HG03139 (cell line): Measurements from ENCODE around the gene SLC6A1.

ENCODE experiments used
- ATAC-seq: cut with Tn5 transposase; IDR thresholded peaks from one replicate; pipeline ENCODE4 v1.9.1; 2021; ENCODE audit not compliant: unreplicated experiment

Gene SLC6A1

DNA sequence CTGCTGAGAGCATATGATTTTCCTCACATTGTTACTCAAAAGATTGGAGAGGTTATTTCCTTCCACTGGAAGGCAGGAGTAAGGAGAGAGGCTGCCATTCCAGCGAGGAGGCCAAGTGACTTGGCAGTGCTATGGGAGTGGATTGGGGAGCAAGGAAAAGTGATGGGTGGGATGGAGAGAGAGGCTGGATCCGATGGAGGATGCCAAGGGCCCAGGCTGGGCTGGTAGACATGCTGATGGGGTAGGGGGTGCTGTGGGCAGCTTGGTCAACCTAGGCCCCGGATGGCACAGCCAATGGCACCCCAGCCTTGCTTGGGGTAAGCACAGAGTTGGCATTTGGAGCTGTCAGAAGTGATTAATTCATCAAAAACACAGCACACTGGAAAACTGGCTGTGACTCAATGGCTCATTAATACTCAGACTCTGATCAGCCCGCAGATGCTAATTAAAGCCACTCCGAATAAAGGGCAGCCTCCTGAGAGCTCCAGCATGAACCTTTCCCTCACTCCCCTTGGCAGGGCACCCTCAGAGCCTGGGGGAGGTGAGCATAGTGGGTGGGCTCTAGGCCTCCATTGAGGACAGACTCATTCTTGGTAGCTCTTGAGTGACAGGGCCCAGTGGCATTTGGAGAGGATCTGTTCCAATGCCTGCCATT, 22.1 kb upstream of the SLC6A1 start:
- ATAC-seq = no peak

DNA sequence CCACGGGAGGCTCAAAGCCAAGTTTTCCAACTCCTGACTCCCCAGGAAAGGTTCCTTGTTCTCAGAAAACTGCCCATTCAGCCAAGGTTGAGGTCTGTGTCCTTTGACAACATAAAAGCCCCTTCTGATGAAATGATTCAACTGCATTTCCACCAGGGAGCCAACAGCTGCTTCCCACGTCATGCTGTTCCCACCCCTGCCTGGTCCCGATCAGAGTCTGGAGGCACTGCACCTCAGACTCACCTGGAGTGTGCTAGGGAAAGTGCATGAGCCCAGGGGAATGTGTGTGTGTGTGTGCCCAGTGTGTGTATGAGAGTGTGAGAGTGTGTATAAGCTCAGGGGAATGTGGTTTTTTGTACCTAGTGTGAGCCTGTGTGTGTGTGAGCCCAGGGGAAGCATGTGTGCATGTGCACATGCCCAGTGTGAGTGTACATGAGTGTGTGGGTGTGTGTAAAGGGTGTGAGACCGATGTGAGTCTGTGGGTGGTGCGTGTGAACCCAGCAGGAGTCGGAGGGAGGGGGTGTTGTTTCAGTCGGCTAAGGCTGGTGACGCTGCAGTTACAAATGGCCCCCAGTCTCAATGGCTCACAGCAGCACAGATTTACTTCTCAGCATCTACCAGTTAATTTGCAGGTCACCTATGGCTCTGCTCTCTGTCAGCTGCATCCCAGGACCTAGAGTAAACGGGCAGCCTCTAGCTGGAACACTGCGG, 20.3 kb upstream of the SLC6A1 start:
- ATAC-seq = no peak

DNA sequence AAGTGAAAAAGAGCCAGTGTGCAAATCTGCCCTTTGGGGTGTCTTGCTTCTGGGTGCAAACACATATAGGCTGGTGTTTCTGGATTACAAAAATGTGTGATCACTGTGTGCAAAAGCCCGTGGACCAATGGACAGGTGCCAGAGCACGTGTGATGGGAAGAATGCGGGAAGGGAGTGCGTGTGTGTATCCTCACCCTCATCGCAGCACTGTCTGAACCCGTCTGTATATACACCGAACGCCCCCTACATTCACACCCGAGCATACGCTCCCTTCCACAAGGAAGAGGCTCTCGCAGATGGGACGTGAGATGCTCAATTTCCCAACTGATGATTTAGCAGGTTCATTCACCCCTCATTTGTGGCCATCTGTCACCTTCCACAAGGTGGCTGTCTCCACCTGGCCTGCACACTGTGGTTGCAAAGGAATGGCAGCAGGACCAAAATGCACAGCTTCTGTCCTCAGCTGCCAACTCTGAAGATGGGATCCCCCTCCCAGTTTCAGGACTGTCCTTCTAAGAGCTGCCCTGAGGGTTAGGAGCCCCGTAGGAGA, 19.4 kb upstream of the SLC6A1 start:
- ATAC-seq = no peak

DNA sequence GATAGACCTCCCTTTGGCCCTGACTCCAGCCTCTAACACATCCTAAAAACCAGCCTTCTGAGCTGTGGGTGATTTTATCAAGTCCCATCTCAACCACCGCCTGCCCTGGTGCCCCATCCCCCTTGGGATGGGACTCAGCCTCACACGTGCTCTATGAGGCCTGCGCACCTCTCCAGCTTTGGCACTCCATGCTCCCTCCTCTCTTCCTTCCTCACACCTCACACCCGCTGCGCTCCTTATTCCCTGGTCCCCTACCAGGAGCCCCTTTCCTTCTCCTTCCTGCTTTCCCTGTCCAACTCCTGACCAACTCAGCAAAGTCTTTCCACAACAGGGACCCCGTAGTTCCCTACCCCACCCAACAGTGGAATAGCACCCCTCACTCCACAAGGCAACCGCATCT, 18.4 kb upstream of the SLC6A1 start:
- ATAC-seq = no peak

DNA sequence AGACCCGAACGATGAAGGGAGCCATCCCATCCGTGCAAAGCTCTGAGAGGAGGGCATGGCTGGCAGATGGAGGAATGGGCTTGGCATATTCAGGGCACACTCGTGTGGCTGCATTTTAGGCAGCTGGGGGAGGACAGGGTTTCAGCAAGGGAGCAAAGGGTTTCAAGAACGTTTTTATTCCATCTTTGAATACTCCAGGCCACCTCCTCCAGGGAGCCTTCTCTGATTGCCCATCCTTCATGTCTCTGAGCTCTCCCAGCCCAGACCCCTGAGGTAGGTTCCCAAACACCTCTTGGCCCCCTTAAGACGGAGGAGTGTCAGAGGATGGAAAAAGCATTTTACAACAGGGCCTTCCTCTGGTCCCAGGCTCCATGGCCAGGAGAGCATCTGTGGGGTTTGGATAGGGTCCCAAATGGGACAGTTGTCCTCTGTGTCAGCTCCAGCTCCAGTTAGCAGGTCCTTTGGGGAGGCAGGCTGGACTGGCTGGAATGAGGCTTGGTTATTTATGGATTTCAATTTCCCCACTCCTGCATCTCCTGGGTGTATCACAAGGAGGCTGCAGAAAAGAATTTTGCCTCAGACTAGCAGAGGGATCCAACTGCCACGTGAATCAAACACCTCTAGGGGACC, 17.7 kb upstream of the SLC6A1 start:
- ATAC-seq = no peak

DNA sequence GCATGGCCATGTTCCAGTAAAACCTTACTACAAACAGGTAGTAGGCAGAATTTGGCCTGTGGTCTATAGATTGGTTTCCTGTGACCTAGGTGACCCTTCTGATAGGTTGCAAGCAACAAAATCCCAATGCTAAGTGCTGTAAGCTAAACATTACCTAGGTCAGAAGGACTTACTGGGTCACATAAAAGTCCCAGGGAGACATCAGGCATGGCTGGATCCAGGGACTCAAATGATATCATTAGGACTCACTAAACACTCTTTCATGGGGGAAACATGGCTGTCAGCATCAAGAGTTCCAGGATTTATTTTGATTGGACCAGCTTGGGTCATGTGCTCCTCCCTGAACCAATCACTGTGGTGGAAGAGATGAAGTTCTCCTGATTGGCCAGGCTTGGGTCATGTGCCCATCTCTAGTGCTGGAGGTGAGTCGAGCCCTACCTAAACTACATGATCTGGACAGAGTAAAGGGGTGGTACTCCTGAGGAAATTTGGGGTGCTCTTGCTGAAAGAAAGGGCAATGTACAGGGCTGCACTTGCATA, 16.8 kb upstream of the SLC6A1 start:
- no peak for ATAC-seq

DNA sequence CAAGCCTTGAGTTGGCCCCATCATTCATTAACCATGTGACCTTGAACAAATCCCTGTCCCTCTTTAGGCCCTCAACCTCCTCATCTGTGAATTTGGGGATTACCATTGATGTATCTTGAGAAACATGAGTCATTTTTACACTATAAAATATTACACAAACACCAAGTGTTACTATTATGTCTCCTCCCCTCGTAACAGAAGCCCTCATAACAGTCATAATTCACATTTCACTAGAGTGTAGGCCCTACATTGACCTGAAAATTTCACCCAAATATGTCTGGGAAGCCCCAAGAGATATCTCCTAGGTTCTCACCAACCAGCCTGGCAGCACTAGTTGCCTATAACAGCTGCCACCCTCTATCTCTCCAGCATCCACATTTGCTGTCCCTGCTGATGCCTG, 15.8 kb upstream of the SLC6A1 start:
- ATAC-seq = no peak

DNA sequence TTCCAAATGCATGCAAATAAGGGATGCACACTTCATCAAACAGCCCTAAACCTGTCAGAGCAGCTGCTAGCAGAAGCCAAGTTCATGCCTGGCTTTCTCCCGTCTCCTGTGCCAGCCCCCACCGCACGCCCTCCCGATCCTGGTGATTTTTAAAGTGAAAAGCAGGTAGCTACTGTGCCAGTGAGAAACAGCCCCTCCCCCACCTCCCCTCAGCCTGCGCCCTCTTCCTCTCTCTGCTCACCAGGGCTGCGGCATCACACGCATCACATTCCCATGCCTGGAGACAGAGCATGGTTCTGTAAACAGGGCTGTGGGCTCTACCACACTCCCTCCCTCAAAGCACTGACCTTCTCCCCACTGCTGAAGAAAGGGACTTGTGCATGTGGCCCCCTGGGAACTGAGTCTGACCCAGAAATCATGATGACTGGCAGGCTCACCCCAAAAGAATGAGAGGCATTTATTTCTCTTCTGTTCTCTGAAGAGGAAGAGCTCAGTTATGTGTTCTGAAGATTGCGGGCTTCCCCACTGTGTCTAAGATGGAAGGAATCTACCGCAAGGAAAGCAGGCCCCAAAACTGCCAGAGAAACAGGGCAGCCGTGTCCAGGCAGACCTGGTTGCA, 14.5 kb upstream of the SLC6A1 start:
- no peak for ATAC-seq

DNA sequence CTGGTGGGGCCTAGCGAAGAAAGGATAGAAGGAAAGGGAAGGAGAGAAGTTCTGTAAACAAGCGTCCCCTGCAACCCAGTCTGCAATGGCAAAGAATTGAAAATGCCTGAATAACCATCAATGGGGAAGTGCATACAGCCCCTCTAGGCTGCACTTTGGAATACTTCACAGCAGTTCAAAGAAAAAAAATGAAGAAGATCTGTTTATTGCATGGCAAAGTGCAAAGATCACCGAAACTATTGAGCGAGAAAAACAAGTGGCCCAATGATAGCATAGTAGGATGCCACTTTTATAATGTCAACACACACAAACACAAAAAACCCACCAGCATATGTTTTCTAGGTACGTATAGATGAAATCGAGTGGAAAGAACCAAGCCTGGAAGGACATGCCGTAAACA, 13.6 kb upstream of the SLC6A1 start:
- ATAC-seq = no peak

DNA sequence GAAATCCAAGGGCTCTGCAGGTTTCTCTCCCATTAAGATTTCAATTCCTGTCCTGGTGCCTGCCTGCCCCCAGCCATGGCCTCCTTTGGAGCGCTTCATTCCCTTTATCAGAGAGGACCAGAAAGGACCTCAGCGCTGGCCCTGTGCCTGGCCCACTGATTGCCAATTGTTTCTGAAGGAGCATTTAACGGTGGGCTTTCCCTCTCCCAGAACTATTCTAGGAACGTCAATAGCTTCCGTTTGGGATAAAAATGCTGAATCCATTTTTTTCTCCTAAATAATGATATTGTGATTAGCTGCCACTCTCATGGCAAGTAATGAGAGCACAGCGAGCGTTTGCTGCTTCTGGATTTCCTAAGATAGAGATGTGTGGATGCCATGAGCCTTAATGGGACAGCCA, 12.2 kb upstream of the SLC6A1 start:
- no peak for ATAC-seq

DNA sequence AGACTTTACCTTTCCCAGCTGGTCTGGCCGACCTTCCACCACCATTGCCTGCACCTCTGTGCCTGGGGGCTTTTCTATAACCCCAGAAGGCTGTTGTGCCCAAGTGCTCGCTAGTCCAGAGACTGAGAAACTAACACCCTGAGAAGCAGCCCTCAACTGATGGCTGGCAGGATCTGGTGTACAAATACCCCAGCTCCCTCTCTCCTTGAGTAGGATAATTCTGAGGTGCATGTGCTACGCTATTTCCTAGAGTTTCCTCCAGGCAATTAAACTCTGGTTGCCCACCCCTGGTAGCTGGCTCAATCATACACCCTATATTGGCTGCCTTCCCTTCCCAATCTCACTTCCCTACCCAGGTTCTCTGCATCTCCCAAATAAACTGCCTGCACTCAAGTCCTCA, 11.5 kb upstream of the SLC6A1 start:
- ATAC-seq = no peak

DNA sequence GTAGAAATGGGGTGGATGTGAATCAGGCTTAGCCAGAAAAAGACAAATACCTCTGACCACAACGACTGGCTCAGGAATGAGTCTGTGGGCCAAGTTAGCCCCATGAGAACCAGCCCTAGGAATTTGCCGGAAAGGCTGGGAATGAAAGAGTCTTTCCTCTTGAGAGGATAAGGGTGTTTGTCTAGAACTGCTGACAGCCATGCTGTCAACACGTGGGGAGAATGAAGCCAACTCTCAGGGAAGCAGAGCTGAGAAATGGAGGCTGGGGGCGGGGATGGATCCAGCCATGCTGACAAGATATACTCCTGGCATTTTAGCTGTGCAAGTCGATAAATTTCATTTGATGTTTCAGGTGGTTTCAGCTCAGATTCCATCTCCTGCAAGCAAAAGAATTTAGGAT, 10.6 kb upstream of the SLC6A1 start:
- no peak for ATAC-seq

DNA sequence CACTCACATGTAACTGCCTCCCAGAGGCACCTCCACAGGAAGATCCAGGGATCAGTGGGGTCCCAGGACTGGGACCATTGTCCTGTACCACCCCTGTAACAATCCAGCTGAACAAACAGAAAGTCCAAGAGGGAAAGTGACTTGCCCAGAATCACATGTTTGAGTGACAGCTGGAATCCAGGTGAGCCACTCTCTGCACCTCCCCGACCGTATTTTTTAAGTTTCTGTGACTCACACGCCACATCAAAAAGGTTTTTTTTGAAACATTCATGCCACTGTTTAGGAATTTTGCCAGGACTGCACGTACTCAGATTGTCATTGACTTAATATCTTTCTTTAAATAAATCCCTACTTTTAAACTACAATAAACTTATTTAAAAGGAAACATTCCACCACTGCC, 9.8 kb upstream of the SLC6A1 start:
- ATAC-seq = no peak

DNA sequence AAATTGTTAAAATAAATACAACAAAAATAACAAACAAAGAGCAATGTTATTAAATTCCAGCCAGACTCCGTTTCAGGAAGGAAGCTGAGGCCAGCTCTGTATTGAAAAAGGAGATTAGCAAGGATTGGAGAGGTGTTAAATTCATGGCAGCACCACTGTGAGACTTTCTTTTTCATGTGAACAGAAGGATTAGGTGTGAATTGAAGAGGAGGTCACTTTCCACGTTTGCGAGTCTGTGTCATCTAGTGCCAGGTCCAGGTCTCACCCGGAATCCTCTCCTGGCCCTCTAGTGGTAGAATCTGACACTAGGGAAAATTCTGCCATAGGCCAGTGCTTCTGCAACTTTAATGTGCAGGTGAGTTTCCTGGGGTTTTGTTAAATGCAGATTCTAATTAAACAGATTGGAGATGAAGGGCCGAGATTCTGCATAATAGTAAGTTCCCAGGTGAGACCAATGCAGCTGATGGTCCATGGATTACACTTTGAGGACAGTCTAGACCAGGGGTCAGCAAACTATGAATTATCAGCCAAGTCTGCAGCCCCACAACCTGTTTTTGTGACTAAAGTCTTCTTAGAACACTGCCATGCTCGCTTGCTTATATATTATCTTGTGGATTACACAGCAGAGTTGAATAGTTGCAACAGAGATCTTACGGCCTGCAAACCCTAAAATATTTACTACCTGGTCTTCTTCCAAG, 9.2 kb upstream of the SLC6A1 start:
- ATAC-seq = no peak

DNA sequence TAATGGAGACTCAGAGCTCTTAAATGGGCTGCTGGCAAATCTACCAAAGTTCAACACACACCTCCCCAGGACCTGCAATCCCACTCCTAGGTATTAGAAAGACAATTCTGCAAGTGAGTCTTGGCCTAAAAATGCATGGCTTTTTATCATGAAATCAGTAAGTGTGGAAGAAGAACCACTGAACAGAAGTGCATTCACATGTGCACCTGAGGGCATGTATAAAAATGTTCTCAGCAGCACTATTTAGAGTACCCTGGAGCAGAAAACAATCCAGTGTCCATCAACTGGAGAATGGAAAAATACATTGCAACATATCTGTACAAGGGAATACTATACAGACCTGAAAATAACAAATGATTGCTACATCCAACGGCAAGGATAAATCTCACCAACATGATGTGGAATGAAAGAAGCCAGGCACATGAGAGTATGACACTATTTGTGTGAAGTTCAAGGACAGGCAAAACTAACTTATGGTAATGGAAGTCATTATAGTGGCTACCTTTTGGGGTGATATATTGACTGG, 8.1 kb upstream of the SLC6A1 start:
- no peak for ATAC-seq

DNA sequence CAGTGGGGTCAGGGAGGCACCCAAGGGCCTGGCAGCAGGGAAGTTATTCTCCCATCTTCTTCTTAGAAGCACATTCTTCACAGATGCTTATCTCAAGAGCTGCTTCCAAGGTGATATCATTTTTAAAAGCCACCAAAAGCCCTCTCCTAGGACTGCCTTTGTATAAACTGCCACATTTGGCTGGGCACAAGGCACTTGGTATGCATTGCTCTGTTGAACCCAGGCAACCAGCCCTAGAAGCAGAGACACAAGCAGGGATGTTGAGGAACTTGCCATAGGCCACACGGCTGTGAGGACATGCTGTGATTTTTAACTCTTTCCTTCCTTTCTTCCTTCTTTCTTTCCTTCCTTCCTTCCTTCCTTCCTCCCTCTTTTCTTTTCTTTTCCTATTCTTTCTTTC, 7.4 kb upstream of the SLC6A1 start:
- ATAC-seq = no peak

DNA sequence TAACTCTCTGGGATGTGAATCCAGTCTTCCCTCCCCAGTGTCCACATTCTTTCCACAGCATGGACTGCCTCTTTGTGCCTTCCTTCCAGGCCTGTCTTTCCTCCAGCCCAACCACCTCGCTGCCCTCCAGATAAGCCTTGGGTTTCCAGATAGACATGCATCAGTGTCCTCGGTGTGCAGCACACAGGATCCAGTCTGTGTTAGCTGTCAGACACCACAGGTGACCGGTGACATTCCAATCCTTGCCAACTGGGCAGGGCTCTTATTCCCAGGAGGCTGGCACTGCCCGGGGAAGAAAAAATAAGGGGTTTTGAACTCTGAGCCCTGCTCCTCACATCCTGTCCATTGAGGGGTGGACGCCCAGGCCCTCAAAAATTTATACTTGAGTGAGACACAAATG, 6.0 kb upstream of the SLC6A1 start:
- ATAC-seq = no peak

DNA sequence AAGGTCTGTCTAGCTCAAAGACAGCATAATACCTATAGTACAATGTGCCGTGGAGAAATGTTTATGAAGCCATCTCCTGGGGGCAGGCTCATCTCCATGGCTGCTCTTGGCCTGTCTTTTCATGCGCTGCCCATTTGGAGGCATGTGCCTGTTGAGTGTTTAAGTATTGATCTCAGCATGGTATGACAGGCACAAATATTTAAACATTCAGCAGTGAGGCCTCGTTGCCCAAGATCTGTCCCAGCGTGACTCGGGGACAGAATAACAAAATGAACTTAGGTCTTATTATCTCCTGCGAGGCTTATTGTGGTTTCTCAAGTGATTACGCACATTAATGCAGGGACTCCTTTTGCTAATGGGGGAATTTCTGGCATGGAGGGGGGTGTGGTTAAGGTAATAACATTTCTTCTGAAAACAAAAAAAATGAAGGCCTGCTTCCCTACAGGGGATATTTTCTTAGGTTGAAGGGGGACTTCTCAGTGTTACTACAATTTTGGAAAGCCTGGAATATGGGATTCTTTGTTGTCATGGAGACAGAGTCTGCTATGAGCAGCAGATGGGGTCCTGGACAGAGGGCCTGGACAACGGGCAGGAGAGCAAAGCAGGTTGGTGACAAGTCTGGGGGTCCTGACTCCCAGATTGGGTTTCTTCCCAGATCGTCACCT, 4.4 kb upstream of the SLC6A1 start:
- no peak for ATAC-seq

DNA sequence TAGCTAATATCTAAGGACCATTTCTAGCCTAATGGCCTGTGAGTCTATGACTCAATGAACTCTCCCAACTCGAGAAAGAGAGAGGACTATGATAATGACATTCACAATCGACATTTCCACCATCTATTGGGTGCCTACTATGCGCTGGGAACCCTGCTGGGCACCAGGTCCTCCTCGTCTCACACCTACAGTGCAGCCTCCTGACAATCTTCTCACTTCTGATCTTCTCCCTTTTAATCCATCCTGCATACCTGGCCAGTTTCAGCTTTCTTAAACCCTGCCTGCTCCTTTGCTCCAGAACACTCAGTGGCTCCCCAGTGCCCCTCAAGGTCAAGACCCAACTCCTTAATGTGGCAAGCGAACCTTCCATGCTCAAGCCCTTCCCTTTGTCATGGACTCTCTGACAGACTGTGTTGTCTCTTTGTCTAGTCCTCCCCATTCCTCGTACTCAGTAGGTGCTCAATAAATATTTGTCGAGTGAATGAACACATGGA, 3.5 kb upstream of the SLC6A1 start:
- ATAC-seq = no peak
